ENCODE results near the gene KCNN3.

The KCNN3 gene

DNA sequence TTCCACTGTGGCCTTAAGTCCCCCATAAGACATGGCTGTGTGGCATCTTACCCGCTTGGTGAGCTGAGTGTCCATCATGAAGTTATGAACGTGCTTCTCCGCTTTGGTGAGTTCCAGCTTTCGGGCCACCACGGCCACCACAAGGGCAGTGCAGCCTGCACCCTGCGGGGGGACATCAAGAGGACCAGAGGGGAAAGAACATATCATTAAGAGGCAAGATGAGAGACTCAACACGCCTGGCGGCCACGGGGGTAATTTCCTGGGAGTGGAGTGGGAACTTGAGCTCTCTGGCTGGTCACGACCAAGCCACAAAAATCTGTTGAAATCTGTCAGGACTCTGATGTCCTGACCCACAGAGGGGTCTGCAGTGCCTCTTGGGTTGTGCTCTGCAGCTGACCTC lies 144.2 kb downstream of the KCNN3 start:
- no peak for DNase-seq

DNA sequence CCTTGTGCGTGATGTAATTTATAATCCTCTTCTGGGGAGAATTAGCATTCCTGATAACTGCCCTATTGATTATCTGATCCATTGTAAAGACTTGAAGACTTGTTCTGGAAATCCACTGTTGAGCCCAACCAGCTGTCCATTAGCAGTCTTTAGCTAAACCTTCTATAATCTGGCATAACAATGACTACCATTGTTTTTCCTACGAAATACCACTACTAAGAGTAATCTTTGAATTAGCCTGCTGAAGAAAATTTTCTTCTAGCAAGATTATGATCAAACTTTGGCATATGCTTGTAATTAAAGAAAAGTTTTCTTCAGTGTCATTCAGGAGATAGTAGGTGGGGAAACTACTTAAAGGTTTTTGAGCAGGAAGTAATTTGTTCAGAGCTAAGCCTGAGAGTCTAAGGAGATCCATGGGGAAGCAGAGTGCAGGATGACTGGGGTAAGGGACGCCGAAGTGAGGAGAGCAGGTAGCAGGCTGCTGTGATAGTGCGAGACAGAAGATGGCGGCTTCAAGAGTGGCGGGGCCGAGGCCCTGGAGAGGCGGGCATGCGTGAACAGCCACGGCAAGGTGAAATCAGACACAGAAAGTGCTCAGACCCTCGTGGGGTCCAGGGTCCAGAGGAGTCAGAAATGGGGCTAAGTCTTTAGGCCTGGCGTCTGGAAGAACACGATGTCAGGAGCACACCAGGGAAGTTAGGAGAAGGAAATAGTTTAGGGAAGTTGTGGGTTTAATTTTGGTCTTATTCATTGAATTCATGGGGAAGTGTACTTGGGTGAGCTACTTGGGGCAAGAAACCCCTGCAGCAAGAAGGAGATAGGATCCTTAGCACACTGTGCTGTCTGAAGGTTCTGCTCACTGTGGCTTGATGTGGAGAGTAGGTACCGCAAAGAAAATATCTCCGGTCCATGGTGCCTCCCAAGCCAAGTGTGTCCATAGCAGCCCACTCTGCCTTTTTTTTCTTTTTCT lies 149.5 kb downstream of the KCNN3 start:
- DNase-seq = no peak

- no peak for DNase-seq
Observed at GRCh38 chr1:154719586-154720327, 150.3 kb downstream of the KCNN3 start.

GRCh38 chr1:154718566-154718965 lies 151.5 kb downstream of the KCNN3 start:
- DNase-seq = no peak

DNA sequence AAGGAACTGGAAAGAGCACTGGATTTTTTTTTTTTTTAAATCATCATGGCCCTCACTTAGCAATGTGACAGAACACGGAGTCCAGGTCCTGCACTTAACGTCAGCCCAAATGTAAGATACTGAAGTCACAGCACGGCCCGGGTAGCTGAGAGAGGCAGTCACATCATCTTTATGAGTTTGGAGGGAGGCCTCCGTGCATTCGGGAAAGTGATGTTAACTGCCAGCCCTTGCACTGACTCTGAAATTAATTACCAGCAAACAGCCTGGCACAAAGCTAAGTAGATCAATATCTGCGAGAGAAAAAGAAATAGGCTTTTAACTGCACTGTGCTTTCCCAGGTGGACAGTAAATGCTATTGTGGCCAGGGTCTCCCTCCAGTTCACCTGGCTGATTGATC lies 152.6 kb downstream of the KCNN3 start:
- no peak for DNase-seq

DNA sequence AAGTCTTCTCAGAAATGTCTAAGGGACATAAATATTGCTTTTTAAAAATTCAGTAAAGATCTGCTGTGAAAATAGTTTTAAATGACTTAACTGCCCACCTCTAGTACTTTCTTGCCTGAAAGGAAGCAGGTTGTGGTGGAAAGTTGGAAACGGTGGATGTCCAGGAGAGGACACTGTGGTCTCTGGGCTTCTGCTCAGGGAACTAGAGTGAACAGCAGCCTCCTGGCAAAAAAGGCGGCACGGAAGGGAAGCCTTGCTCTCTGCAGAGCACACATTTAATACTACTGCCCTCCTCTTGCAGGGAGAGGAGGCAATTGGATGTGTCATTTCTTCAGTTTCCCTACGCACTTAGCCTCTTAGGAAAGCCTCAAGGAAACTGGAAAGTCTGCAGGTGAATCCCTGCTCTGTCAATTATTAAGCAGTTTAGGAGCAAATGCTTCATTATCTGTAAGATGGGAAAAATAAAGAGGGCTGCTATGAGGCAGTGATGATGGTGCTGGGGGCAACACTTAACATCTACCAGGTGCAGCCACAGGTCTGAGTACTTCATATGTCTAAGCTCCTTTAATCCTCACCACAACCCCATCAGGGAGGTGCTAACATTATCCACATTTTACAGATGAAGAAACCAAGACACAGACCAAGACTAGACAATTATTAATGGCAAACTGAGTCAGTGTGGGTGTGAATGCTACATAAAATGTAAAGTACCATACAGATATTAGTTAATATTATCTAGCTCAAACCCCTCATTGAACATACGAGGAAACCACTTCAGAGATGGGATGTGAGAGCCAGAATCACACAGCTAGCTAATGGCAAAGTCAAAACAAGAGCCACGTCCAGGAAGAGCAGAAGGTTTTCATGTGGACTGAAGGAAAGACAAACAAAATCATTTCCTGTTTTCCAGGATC lies 153.2 kb downstream of the KCNN3 start:
- no peak for DNase-seq

GRCh38 chr1:154716011-154716410 lies 154.1 kb downstream of the KCNN3 start:
- DNase-seq = no peak

DNA sequence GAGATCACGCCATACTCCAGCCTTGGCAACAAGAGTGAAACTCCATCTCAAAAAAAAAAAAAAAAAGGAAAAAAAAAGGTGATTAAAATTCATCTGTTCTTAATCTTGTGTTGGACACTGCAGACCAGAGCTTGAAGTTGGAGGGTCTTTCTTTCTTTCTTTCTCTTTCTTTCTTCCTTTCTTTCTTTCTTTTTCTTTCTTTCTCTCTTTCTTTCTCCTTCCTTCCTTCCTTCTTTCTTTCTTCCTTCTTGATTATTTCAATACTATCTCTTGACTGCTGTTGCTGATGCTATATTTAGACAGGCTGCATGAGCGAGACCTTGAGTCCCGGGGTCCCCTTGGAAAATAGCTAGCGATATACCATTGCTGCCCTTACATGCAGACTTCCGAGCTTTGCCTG lies 154.7 kb downstream of the KCNN3 start:
- no peak for DNase-seq

GRCh38 chr1:154714638-154715037 lies 155.4 kb downstream of the KCNN3 start:
- no peak for DNase-seq

DNA sequence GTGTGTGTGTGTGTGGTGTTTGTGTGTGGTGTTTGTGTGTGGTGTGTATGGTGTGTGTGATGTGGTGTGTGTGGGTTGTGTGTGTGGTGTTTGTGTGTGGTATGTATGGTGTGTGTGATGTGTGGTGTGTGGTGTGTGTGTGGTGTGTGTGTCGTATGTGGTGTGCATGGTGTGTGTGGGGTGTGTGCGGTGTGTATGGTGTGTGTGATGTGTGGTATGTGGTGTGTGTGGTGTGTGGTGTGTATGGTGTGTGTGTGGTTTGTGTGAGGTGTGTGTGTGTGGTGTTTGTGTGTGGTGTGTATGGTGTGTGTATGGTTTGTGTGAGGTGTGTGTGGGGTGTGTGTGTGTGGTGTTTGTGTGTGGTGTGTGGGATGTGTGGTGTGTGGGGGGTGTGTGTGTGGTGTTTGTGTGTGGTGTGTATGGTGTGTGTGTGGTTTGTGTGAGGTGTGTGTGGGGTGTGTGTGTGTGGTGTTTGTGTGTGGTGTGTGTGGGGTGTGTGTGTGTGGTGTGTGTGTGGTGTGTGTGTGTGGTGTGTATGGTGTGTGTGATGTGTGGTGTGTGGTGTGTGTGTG lies 155.9 kb downstream of the KCNN3 start:
- DNase-seq = no peak

DNA sequence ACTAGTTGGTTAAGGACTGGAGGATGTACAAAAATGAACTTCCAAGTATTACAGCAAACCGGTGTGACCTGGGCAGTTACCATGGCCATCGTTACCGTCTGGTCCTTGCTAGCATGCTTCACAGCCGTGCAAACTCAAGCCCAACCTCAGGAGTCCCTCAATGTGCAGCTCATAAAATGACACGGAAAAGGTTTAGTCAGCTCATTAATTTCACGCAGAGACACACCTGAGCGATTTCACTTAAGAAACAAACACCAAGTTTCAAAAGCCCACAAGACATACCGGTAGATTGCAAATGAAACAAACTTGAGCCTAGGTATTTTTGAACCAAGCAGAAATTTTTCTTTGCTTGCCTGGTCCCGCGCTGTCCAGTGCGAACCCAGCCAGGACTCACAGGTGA lies 157.1 kb downstream of the KCNN3 start:
- DNase-seq = no peak

GRCh38 chr1:154712166-154712810 lies 157.8 kb downstream of the KCNN3 start:
- no peak for DNase-seq

DNA sequence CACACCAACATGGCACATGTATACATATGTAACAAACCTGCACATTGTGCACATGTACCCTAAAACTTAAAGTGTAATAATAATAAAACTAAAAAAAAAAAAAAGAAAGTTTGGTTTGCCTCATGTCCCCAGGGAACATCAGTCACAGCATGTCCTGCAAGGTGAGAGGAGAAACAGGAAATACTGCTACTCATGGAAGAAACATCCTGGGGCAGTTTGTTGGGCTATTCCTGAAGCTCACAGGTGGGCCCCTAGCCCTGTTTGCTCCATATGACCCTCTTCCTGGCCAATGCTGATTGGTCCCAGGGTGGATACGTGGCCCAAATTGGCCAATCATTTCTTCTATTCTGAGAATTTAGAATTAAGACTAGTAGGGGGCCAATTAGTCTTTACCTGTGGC lies 158.7 kb downstream of the KCNN3 start:
- no peak for DNase-seq

DNA sequence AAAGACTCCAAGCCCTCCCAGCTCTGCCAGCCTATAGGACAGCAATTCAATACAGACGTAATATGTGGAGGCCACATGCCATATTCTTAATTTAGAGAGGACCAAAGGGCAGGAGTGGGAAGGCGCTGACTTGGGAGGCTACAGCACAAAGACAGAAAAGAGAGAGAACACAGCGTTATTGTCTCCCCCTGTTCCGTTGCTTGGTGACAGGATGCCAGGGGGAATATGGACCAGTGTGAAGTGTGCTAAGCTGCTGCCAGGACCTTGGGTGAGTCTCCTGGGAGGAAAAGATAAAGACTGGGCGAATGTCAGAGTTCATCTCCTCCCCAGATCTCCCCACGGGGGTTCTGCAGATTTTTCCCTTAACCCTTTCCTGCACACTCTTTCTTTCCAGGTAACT lies 160.0 kb downstream of the KCNN3 start:
- no peak for DNase-seq

- DNase-seq = no peak
Observed at GRCh38 chr1:154707901-154708463, 162.1 kb downstream of the KCNN3 start.

DNA sequence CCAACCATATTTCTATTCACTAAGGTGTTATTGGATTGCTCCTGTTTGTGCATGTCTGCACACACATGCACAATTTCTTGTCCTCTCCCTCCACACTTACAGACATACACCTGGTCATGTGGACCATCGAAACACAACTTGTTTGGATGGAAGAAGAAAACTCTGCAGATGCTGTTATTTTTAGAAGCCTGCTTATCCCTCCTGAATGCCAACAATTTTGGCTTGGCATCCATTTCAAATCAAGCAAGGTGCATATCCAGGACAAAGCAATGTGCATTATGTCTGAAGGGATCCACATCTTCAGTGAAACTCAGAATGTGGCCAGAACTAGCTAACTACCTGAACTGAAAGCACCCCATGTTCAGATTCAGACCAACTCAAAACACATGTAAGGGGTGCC lies 163.2 kb downstream of the KCNN3 start:
- DNase-seq = no peak

DNA sequence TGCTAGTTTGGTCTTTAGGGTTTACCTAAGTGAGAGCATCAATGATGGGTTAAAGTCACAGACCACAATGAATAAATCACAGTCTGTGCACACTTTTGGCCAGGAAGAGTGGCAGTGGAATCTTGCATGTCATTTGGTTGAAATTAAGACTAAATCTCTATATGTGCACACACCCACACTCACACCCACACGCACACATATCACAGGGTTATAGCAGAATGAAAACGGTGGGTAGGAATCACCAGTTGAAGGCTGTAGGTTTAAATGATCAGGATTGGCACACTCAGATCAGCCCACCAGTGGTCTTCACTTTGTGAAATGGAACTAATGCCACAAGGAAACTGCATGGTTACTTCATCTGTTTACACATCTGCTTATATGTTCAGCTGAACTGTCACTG lies 164.5 kb downstream of the KCNN3 start:
- DNase-seq = no peak

DNA sequence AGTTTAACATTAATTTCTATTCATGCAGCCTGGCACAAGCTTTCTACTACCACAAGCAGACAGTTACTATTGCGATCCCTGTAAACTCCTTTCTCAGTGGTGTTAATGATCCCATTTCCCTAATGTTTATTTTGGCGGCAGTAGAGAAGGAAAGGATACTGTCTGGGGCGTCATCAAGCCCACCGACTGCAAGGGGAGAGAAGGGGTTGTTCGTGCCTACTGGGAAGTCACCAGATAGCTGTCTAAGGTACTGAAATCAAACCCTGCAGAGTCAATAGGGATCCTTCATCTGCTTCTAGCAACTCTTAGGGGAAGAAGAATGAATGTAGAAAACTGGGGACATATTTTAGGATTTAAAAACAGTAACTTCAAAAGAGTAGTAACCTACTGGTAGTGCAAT lies 166.9 kb downstream of the KCNN3 start:
- no peak for DNase-seq

- no peak for DNase-seq
Observed at GRCh38 chr1:154698320-154699096, 171.6 kb downstream of the KCNN3 start.

GRCh38 chr1:154697710-154698109 lies 172.4 kb downstream of the KCNN3 start:
- DNase-seq = no peak

GRCh38 chr1:154696456-154696855 lies 173.6 kb downstream of the KCNN3 start:
- no peak for DNase-seq

Measured in NCI-H2029 treated with DMSO at 0.1 percent for 48 hours (cell line).